GM19395 (cell line): ENCODE data around the gene P3H1.
"Not testable (repeated sequence)": the region's sequence is repeated elsewhere in the genome, so short reads cannot be mapped to it uniquely, and the experiment has no call there.

Source experiments
- ATAC-seq: cut with Tn5 transposase; IDR thresholded peaks from one replicate; pipeline ENCODE4 v1.9.1; 2021; ENCODE audit warnings: mild to moderate bottlenecking, moderate library complexity; ENCODE audit not compliant: unreplicated experiment

The P3H1 gene

GRCh38 chr1:42773420-42773819, 6.6 kb upstream of the P3H1 start:
- no peak for ATAC-seq

- no peak for ATAC-seq
Observed at GRCh38 chr1:42769811-42770210, 3.0 kb upstream of the P3H1 start.

- no peak for ATAC-seq
Observed at GRCh38 chr1:42768172-42768571, 1.3 kb upstream of the P3H1 start.

GRCh38 chr1:42767510-42768000, 727 bp upstream of the P3H1 start:
- ATAC-seq: peak; percentile 32

- ATAC-seq: peak; percentile 23
Observed at GRCh38 chr1:42765832-42766740, 742 bp downstream of the P3H1 start.

- no peak for ATAC-seq
Observed at GRCh38 chr1:42765269-42765668, 1.6 kb downstream of the P3H1 start.

- no peak for ATAC-seq
Observed at GRCh38 chr1:42762269-42762668, 4.6 kb downstream of the P3H1 start.

GRCh38 chr1:42761567-42761966, 5.3 kb downstream of the P3H1 start:
- no peak for ATAC-seq

- ATAC-seq: no peak
Observed at GRCh38 chr1:42759114-42759513, 7.7 kb downstream of the P3H1 start.

GRCh38 chr1:42758641-42759040, 8.2 kb downstream of the P3H1 start:
- ATAC-seq: no peak

- no peak for ATAC-seq
Observed at GRCh38 chr1:42757892-42758275, 8.9 kb downstream of the P3H1 start.

- no peak for ATAC-seq
Observed at GRCh38 chr1:42756956-42757891, 9.6 kb downstream of the P3H1 start.

- ATAC-seq: no peak
Observed at GRCh38 chr1:42753070-42753469, 13.8 kb downstream of the P3H1 start.

GRCh38 chr1:42752284-42752683, 14.5 kb downstream of the P3H1 start:
- no peak for ATAC-seq

- not testable (repeated sequence) for ATAC-seq
Observed at GRCh38 chr1:42751511-42752070, 15.2 kb downstream of the P3H1 start.

GRCh38 chr1:42750041-42750440, 16.8 kb downstream of the P3H1 start:
- no peak for ATAC-seq

GRCh38 chr1:42748461-42749410, 18.1 kb downstream of the P3H1 start:
- no peak for ATAC-seq

- no peak for ATAC-seq
Observed at GRCh38 chr1:42748021-42748420, 18.8 kb downstream of the P3H1 start.

GRCh38 chr1:42747125-42747524, 19.7 kb downstream of the P3H1 start:
- no peak for ATAC-seq
